ENCODE data around the gene RAPGEF3.

- TF ChIP-seq PAX5 (IDR thresholded peaks at IDR 0.05; ENCODE audit: insufficient read depth, low read length, severe bottlenecking) (no peak), POLR2A (IDR thresholded peaks at IDR 0.05; ENCODE audit: low read depth, low read length) (no peak), POLR2AphosphoS5 (IDR thresholded peaks at IDR 0.05; ENCODE audit: low read depth, low read length) (no peak)
Measured at GRCh38 chr12:47730341-47730744, 28.3 kb downstream of the RAPGEF3 start.

All from GM12891 (cell line).